ENCODE results near the gene CEMIP2. TPM values are rescaled to one million over a fixed set of nuclear protein-coding genes. Genes with fewer than 3 reads are reported as not detected.
A peak's percentile ranks its signal among the peaks of the same experiment; 100 is the strongest.

The CEMIP2 gene
- total and polyA plus RNA-seq, 2 of the 13 experiments (the other 11 are each of a cell fraction or from before 2014, with no cell fraction given): 94.3 to 128 TPM

GRCh38 chr9:71806901-71807307 lies 38.6 kb upstream of the CEMIP2 start (continued):
- no peak for TF ChIP-seq ZNF10 (CRISPR knock-in tag; IDR thresholded peaks at IDR 0.05; ENCODE audit: borderline replicate concordance, low read depth)
- TF ChIP-seq RXRA (CRISPR knock-in tag; IDR thresholded peaks at IDR 0.05): no peak
- no peak for TF ChIP-seq KLF16 (CRISPR knock-in tag; IDR thresholded peaks at IDR 0.05)
- TF ChIP-seq ZNF749 (CRISPR knock-in tag; IDR thresholded peaks at IDR 0.05; ENCODE audit: borderline replicate concordance): no peak
- peak; percentile 52; the same call in 1 of the 2 replicates for TF ChIP-seq ZMYM4 (CRISPR knock-in tag; IDR thresholded peaks at IDR 0.05)
- peak; percentile 88 for TF ChIP-seq SMC3 (IDR thresholded peaks at IDR 0.05; ENCODE audit: low read length)
- no peak for TF ChIP-seq NAIF1 (CRISPR knock-in tag; IDR thresholded peaks at IDR 0.05; ENCODE audit: borderline replicate concordance)
- TF ChIP-seq FOSL2 (CRISPR knock-in tag; IDR thresholded peaks at IDR 0.05): peak; percentile 24; the same call in 1 of the 2 replicates
- no peak for TF ChIP-seq ZNF841 (CRISPR knock-in tag; IDR thresholded peaks at IDR 0.05; ENCODE audit: borderline replicate concordance)
- no peak for TF ChIP-seq ZNF253 (CRISPR knock-in tag; IDR thresholded peaks at IDR 0.05; ENCODE audit: borderline replicate concordance)
- no peak for TF ChIP-seq ONECUT2 (CRISPR knock-in tag; IDR thresholded peaks at IDR 0.05)
- TF ChIP-seq ZNF225 (CRISPR knock-in tag; IDR thresholded peaks at IDR 0.05): no peak
- TF ChIP-seq ATF7-NPFF (CRISPR knock-in tag; IDR thresholded peaks at IDR 0.05; ENCODE audit: low read depth): no peak
- peak; percentile 39; the same call in 1 of the 2 replicates for TF ChIP-seq PITX1 (CRISPR knock-in tag; IDR thresholded peaks at IDR 0.05)
- no peak for TF ChIP-seq HOXA3 (CRISPR knock-in tag; IDR thresholded peaks at IDR 0.05)
- no peak for TF ChIP-seq AHR (CRISPR knock-in tag; IDR thresholded peaks at IDR 0.05)
- TF ChIP-seq ZSCAN31 (CRISPR knock-in tag; IDR thresholded peaks at IDR 0.05; ENCODE audit: low read depth): no peak
- TF ChIP-seq MTA1 (CRISPR knock-in tag; IDR thresholded peaks at IDR 0.05; ENCODE audit: borderline replicate concordance): no peak
- TF ChIP-seq KMT2B (CRISPR knock-in tag; IDR thresholded peaks at IDR 0.05): no peak
- peak; percentile 73 for TF ChIP-seq ELF3 (CRISPR knock-in tag; IDR thresholded peaks at IDR 0.05)
- no peak for TF ChIP-seq CEBPZ (IDR thresholded peaks at IDR 0.05; ENCODE audit: low read length)
- peak; percentile 18; the same call in 1 of the 2 replicates for TF ChIP-seq PHF21A (CRISPR knock-in tag; IDR thresholded peaks at IDR 0.05)
- TF ChIP-seq ZNF790 (CRISPR knock-in tag; IDR thresholded peaks at IDR 0.05; ENCODE audit: borderline replicate concordance): no peak
- no peak for TF ChIP-seq AHDC1 (CRISPR knock-in tag; IDR thresholded peaks at IDR 0.05; ENCODE audit: borderline replicate concordance)
- no peak for TF ChIP-seq RBAK (CRISPR knock-in tag; IDR thresholded peaks at IDR 0.05)
